ENCODE results near the gene CEP76.
A peak's percentile ranks its signal among the peaks of the same experiment; 100 is the strongest.
"Not testable (repeated sequence)": the region's sequence is repeated elsewhere in the genome, so short reads cannot be mapped to it uniquely, and the experiment has no call there.

Gene CEP76

GRCh38 chr18:12645254-12645653 is 57.3 kb downstream of the CEP76 start:
- Mint-ChIP-seq H3K27me3 (ENCODE audit: low read depth) (no peaks in the 10 kb centered on the region), H3K4me1 (peaks cover 26% of the 10 kb centered on the region), H3K9me3 (no peaks in the 10 kb centered on the region), H3K4me3 (no peak overlapping the region), H3K27ac (peak overlapping the region in 2 of 3 experiments; percentile 6 to 9), H3K36me3 (ENCODE audit: low read depth) (no peaks in the 10 kb centered on the region)
- no peak for TF ChIP-seq CTCF (IDR thresholded peaks at IDR 0.05; ENCODE audit: unreplicated experiment in 3 of 3)

- H3K36me3 Mint-ChIP-seq (ENCODE audit: low read depth); H3K4me3 Mint-ChIP-seq; H3K27me3 Mint-ChIP-seq (ENCODE audit: low read depth); H3K27ac Mint-ChIP-seq; H3K9me3 Mint-ChIP-seq: not testable (repeated sequence)
- H3K4me1 Mint-ChIP-seq, result peaks cover 26% of the 10 kb centered on the region
Observed at GRCh38 chr18:12643756-12644155, 58.8 kb downstream of the CEP76 start.

GRCh38 chr18:12640881-12641200 is 61.7 kb downstream of the CEP76 start:
- Mint-ChIP-seq H3K4me3 (no peak overlapping the region), H3K27ac (peak overlapping the region in 1 of 3 experiments; percentile 25), H3K4me1 (peaks cover 28% of the 10 kb centered on the region), H3K9me3 (no peaks in the 10 kb centered on the region), H3K27me3 (ENCODE audit: low read depth) (no peaks in the 10 kb centered on the region), H3K36me3 (ENCODE audit: low read depth) (no peaks in the 10 kb centered on the region)
- TF ChIP-seq CTCF (IDR thresholded peaks at IDR 0.05; ENCODE audit: unreplicated experiment in 3 of 3), result no peak

GRCh38 chr18:12639990-12640880 is 62.3 kb downstream of the CEP76 start:
- H3K27ac Mint-ChIP-seq, result peak overlapping the region in 1 of 3 experiments; percentile 25
- H3K9me3 Mint-ChIP-seq, result no peaks in the 10 kb centered on the region
- no peaks in the 10 kb centered on the region for H3K36me3 Mint-ChIP-seq (ENCODE audit: low read depth)
- TF ChIP-seq CTCF (IDR thresholded peaks at IDR 0.05; ENCODE audit: unreplicated experiment in 3 of 3), result no peak
- H3K4me1 Mint-ChIP-seq, result peaks cover 21% of the 10 kb centered on the region
- no peak overlapping the region for H3K4me3 Mint-ChIP-seq
- no peaks in the 10 kb centered on the region for H3K27me3 Mint-ChIP-seq (ENCODE audit: low read depth)

GRCh38 chr18:12638644-12639124 is 63.8 kb downstream of the CEP76 start:
- Mint-ChIP-seq H3K9me3 (no peaks in the 10 kb centered on the region), H3K36me3 (ENCODE audit: low read depth) (no peaks in the 10 kb centered on the region), H3K4me3 (no peak overlapping the region), H3K27ac (no peak overlapping the region), H3K27me3 (ENCODE audit: low read depth) (no peaks in the 10 kb centered on the region), H3K4me1 (peaks cover 19% of the 10 kb centered on the region)
- TF ChIP-seq CTCF (IDR thresholded peaks at IDR 0.05; ENCODE audit: unreplicated experiment in 3 of 3), result no peak

GRCh38 chr18:12637901-12638643 is 64.5 kb downstream of the CEP76 start:
- Mint-ChIP-seq H3K4me1 (peaks cover 16% of the 10 kb centered on the region), H3K27ac (no peak overlapping the region), H3K27me3 (ENCODE audit: low read depth) (no peaks in the 10 kb centered on the region), H3K4me3 (no peak overlapping the region), H3K9me3 (no peaks in the 10 kb centered on the region), H3K36me3 (ENCODE audit: low read depth) (no peaks in the 10 kb centered on the region)
- TF ChIP-seq CTCF (IDR thresholded peaks at IDR 0.05; ENCODE audit: unreplicated experiment in 3 of 3), result no peak
